Measurements from ENCODE around the gene PRICKLE1. TPM values are rescaled to one million over a fixed set of nuclear protein-coding genes. Genes with fewer than 3 reads are reported as not detected.

The PRICKLE1 gene
- total and polyA plus RNA-seq, 2 of the 4 experiments (the other 2 are of a cell fraction), result 21.3 to 21.7 TPM

- Histone ChIP-seq H3K4ac (ENCODE audit: low read depth, low read length) (no peak overlapping the region), H3K56ac (ENCODE audit: extremely low read depth, insufficient read depth, low read length) (no peak overlapping the region), H3K4me1 (ENCODE audit: control insufficient read depth, insufficient read depth, low read length) (no peaks in the 10 kb centered on the region; the same call in 1 of the 2 replicates), H2AFZ (replicated peaks; ENCODE audit: low read length, poor library complexity) (no peak overlapping the region), H3K9ac (ENCODE audit: low read depth, low read length) (no peak overlapping the region), H2BK20ac (ENCODE audit: low read depth, low read length) (no peak overlapping the region), H2AK9ac (replicated peaks; ENCODE audit: low read depth, low read length, poor library complexity) (no peak overlapping the region), H2BK15ac (ENCODE audit: low read depth, low read length) (no peak overlapping the region), H2BK5ac (ENCODE audit: low read depth, low read length, poor library complexity, severe bottlenecking) (no peak overlapping the region), H4K91ac (ENCODE audit: insufficient read depth, low read depth, low read length) (no peak overlapping the region), H3K4me3 (ENCODE audit: insufficient read depth, low read depth, low read length) (no peak overlapping the region), H3K79me1 (ENCODE audit: low read depth in 1 of 2, low read length in 2 of 2) (no peaks in the 10 kb centered on the region; a peak in 1 of 4 replicates), H3K9me3 (ENCODE audit: control insufficient read depth, insufficient read depth, low read length) (0 out of 2 replicates have a peak, but pooled peaks cover 2% of the 10 kb centered on the region), H3K9me1 (ENCODE audit: insufficient read depth, low read length) (no peaks in the 10 kb centered on the region), H3K18ac (ENCODE audit: low read depth, low read length) (no peak overlapping the region), H3K4me2 (ENCODE audit: low read depth, low read length) (no peak overlapping the region), H4K20me1 (ENCODE audit: insufficient read depth, low read length) (no peaks in the 10 kb centered on the region), H4K8ac (ENCODE audit: low read depth in 2 of 2, low read length in 2 of 2) (no peak overlapping the region), H2BK120ac (ENCODE audit: low read depth, low read length) (no peak overlapping the region), H3K27me3 (ENCODE audit: control insufficient read depth, insufficient read depth, low read length) (no peaks in the 10 kb centered on the region), H3K27ac (ENCODE audit: insufficient read depth, low read length) (no peak overlapping the region), H4K5ac (ENCODE audit: low read depth, low read length) (no peak overlapping the region), H3K36me3 (ENCODE audit: control insufficient read depth, insufficient read depth, low read length) (peaks cover 15% of the 10 kb centered on the region), H2AK5ac (ENCODE audit: low read depth, low read length) (no peak overlapping the region), H3K14ac (replicated peaks; ENCODE audit: low read depth, low read length) (no peak overlapping the region), H3K23ac (ENCODE audit: low read depth, low read length) (no peak overlapping the region)
- TF ChIP-seq RFX5 (IDR thresholded peaks at IDR 0.05; ENCODE audit: low read depth, low read length), result no peak
- no peak for TF ChIP-seq FOS (IDR thresholded peaks at IDR 0.05; ENCODE audit: low read depth, low read length)
- no peak for TF ChIP-seq CEBPB (IDR thresholded peaks at IDR 0.05; ENCODE audit: low read depth, low read length)
- TF ChIP-seq MXI1 (IDR thresholded peaks at IDR 0.05; ENCODE audit: borderline replicate concordance, low read depth, low read length), result no peak
- TF ChIP-seq MAFK (IDR thresholded peaks at IDR 0.05; ENCODE audit: low read depth, low read length), result no peak
- no peak for TF ChIP-seq MAZ (IDR thresholded peaks at IDR 0.05; ENCODE audit: borderline replicate concordance, low read depth, low read length)
- no peak for TF ChIP-seq BHLHE40 (IDR thresholded peaks at IDR 0.05; ENCODE audit: low read depth, low read length)
- TF ChIP-seq RAD21 (IDR thresholded peaks at IDR 0.05; ENCODE audit: low read length), result no peak
- TF ChIP-seq POLR2A (IDR thresholded peaks at IDR 0.05; ENCODE audit: low read depth, low read length), result no peak
- TF ChIP-seq CHD1 (IDR thresholded peaks at IDR 0.05; ENCODE audit: low read depth, low read length), result no peak
- no peak for TF ChIP-seq SMC3 (IDR thresholded peaks at IDR 0.05; ENCODE audit: low read depth, low read length)
- no peak for TF ChIP-seq RCOR1 (IDR thresholded peaks at IDR 0.05; ENCODE audit: insufficient replicate concordance, low read length)
- no peak for TF ChIP-seq NFE2L2 (IDR thresholded peaks at IDR 0.05; ENCODE audit: low read depth, low read length)
- TF ChIP-seq ELK1 (IDR thresholded peaks at IDR 0.05; ENCODE audit: borderline replicate concordance, low read depth, low read length), result no peak
- TF ChIP-seq USF2 (IDR thresholded peaks at IDR 0.05; ENCODE audit: low read depth, low read length), result no peak
- intact Hi-C loops (cut with micrococcal nuclease), result no loop called here
- in situ Hi-C loops (cut with MboI; ENCODE audit: low sequenced_read_pairs), result no loop called here
- ChIA-PET POLR2A (ENCODE audit: unreplicated experiment) (no interaction called here), CTCF (no interaction called here)
- WGBS, 2 experiments (ENCODE audit: extremely low coverage in 2 of 2, insufficient read length in 1 of 2), result no CpG with 5 or more reads among the region's 3 CpGs
- BruUV-seq (replicated peaks), result no TSS peak
- no peak for DNase-seq
- dilution Hi-C loops (cut with HindIII; ENCODE audit: low sequenced_read_pairs, unreplicated experiment), result no loop called here
- ATAC-seq (ENCODE audit: low read depth), result no peak
Observed at GRCh38 chr12:42447371-42447786, 142.2 kb downstream of the PRICKLE1 start.
